MM.1S (cell line): Measurements from ENCODE around the gene METAP1D.

Experiments
- DNase-seq: peaks from one replicate; pipeline ENCODE4 v3.0.0-alpha.2; 2015
- H2AFZ ChIP-seq: fragments of 300-600 bp; sonication (generic); 2 replicates; pipeline ENCODE4 v1.6.0; 2016; ENCODE audit warnings: antibody characterized with exemption, low read length
- H3F3A ChIP-seq: fragments of 300-600 bp; sonication (generic); 2 replicates; pipeline ENCODE4 v1.6.1; 2016; ENCODE audit warnings: mild to moderate bottlenecking, antibody characterized with exemption, low read length, moderate library complexity, mixed read lengths; ENCODE audit not compliant: insufficient read depth
- H3K27ac ChIP-seq: fragments of 300-600 bp; sonication (generic); 2 replicates; pipeline ENCODE4 v1.5.1; 2016; ENCODE audit warnings: mild to moderate bottlenecking, low read length
- H3K27me3 ChIP-seq: fragments of 300-600 bp; sonication (generic); replicated peaks from 2 replicates; pipeline ENCODE4 v1.6.0; 2016; ENCODE audit warnings: low read length; ENCODE audit not compliant: insufficient read depth
- H3K36me3 ChIP-seq: fragments of 300-600 bp; sonication (generic); replicated peaks from 2 replicates; pipeline ENCODE4 v1.6.1; 2016; ENCODE audit warnings: mild to moderate bottlenecking, low read length, mixed read lengths; ENCODE audit not compliant: insufficient read depth
- H3K4me1 ChIP-seq: fragments of 300-600 bp; sonication (generic); 2 replicates; pipeline ENCODE4 v1.6.1; 2016; ENCODE audit warnings: low read length, mixed read lengths
- H3K4me2 ChIP-seq: fragments of 300-600 bp; sonication (generic); 2 replicates; pipeline ENCODE4 v1.6.0; 2016; ENCODE audit warnings: low read depth, low read length
- H3K4me3 ChIP-seq: fragments of 300-600 bp; sonication (generic); 2 replicates; pipeline ENCODE4 v1.5.1; 2016; ENCODE audit warnings: low read length, mixed read lengths
- H3K79me2 ChIP-seq: fragments of 300-600 bp; sonication (generic); 2 replicates; pipeline ENCODE4 v1.6.1; 2016; ENCODE audit warnings: mixed run types, low read length, mixed read lengths
- H3K9ac ChIP-seq: fragments of 300-600 bp; sonication (generic); 2 replicates; pipeline ENCODE4 v1.6.1; 2016; ENCODE audit warnings: low read length, mixed read lengths
- H3K9me2 ChIP-seq: fragments of 300-600 bp; sonication (generic); replicated peaks from 2 replicates; pipeline ENCODE4 v1.6.1; 2016; ENCODE audit warnings: mild to moderate bottlenecking, low read length, mixed read lengths; ENCODE audit not compliant: insufficient read depth
- H3K9me3 ChIP-seq: fragments of 300-600 bp; sonication (generic); replicated peaks from 2 replicates; pipeline ENCODE4 v1.6.1; 2016; ENCODE audit warnings: mild to moderate bottlenecking, low read length, mixed read lengths; ENCODE audit not compliant: insufficient read depth
- H4K20me1 ChIP-seq: fragments of 300-600 bp; sonication (generic); 2 replicates; pipeline ENCODE4 v1.6.1; 2016; ENCODE audit warnings: mild to moderate bottlenecking, low read length, moderate library complexity, mixed read lengths; ENCODE audit not compliant: insufficient read depth
- CTCF ChIP-seq: fragments of 300-600 bp; sonication (generic); IDR thresholded peaks from 2 replicates; pipeline ENCODE4 v1.5.1; 2016; ENCODE audit warnings: antibody characterized with exemption, low read length, mixed read lengths
- EZH2 ChIP-seq: fragments of 300-600 bp; sonication (generic); optimal IDR thresholded peaks from 2 replicates; pipeline ENCODE3; 2017; ENCODE audit warnings: low read depth, mild to moderate bottlenecking, antibody characterized with exemption, low read length, mixed read lengths
- EZH2phosphoT487 ChIP-seq: fragments of 300-600 bp; sonication (generic); IDR thresholded peaks from 2 replicates; pipeline ENCODE4 v1.6.1; 2018; ENCODE audit warnings: antibody characterized with exemption, low read length

Gene METAP1D

DNA sequence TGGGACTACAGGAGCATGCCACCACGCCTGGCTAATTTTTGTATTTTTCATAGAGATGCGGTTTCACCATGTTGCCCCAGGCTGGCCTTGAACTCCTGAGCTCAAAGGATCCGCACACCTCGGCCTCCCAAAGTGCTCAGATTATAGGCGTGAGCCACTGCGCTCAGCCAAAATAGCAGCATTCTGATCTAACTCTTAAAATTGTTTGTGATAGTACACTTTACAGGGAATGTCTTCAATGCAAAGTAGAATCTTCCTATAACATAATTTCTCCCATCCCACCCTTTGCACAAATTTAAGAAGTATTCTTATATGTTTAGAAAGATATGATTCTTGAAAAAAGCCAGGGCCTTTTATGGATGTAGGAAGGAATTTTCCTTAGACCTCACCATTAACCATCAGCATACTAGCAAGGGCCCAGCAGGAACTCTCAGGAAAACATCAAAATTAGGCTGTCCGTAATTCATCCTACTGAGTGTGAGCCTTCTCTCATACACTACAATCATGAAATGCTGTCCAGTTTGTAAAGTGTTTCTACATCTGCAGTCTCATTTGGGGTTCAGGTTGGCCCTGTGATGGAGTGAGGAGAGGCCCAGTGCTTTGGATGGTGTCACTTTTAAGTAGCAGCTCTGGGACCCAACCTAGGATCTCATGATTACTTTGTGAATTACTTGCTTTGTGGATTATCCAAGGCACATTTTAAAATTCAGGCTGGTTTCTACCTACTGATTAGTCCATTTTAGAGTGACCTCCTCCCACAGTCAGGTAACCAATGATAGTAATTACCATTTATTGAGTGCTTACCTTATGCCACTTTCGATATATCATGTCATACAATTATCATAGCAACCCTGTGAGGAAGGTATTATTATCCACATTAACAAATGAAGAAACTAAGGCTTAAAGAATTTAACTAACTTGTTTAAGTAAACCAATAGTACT, 48.1 kb downstream of the METAP1D start:
- Histone ChIP-seq H3K79me2 (no peaks in the 10 kb centered on the region), H3K27ac (no peak overlapping the region), H3K36me3 (no peaks in the 10 kb centered on the region), H3K9ac (no peak overlapping the region), H3K27me3 (no peaks in the 10 kb centered on the region), H4K20me1 (no peaks in the 10 kb centered on the region), H3K4me3 (no peak overlapping the region), H3K4me2 (no peak overlapping the region), H3K9me3 (no peaks in the 10 kb centered on the region), H3K4me1 (no peaks in the 10 kb centered on the region), H2AFZ (no peak overlapping the region), H3K9me2 (no peaks in the 10 kb centered on the region), H3F3A (no peaks in the 10 kb centered on the region)
- no peak for TF ChIP-seq EZH2phosphoT487
- no peak for TF ChIP-seq CTCF
- no peak for TF ChIP-seq EZH2
- no peak for DNase-seq

DNA sequence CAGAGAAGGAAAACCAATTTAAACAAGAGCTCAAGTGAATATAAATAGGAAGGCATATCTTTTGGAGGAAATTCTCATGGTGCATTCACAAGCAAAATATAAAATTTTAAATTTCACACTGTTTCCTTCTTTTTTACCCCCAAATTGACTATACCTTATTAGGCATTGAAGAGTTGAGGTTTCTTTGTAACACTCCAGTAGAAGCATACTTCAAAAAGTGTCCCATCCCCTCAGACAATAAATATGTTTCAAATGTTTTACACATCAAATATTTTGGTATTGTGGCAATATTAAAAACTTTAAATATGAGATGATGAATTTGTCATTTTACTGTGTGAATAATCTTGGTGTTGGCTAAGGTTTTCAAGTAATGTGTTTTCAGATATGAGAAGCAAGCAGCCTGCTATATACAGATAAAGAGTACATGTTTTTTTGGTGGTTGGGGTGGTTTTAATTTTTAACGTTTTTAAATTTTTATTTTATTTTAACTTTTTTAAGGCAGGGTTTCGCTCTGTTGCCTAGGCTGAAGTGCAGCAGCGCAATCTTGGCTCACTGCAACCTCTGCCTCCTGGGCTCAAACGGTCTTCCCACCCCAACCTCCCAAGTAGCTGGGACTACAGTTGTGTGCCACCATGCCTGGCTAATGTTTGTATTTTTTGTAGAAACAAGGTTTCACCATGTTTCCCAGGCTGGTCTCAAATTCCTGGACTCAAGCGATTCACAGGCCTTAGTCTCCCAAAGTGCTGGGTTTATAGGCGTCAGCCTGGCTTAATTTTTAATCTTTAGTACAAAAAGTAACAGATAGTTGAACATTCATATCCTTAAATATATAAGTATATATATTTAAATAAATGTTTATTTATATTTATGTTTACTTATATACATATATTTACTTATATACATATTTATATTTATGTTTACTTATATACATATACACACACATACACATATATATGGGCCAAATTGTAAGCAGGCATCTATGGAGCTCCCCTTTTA, 49.1 kb downstream of the METAP1D start:
- Histone ChIP-seq H4K20me1 (no peaks in the 10 kb centered on the region), H3K27ac (no peak overlapping the region), H3F3A (no peaks in the 10 kb centered on the region), H3K27me3 (no peaks in the 10 kb centered on the region), H2AFZ (no peak overlapping the region), H3K79me2 (no peaks in the 10 kb centered on the region), H3K36me3 (no peaks in the 10 kb centered on the region), H3K9ac (no peak overlapping the region), H3K9me2 (no peaks in the 10 kb centered on the region), H3K9me3 (no peaks in the 10 kb centered on the region), H3K4me2 (no peak overlapping the region), H3K4me3 (no peak overlapping the region), H3K4me1 (no peaks in the 10 kb centered on the region)
- TF ChIP-seq EZH2: no peak
- TF ChIP-seq EZH2phosphoT487: no peak
- no peak for TF ChIP-seq CTCF
- DNase-seq: no peak

- no peak for DNase-seq
- Histone ChIP-seq H3K4me3 (no peak overlapping the region), H3K9ac (no peak overlapping the region), H3K4me1 (no peaks in the 10 kb centered on the region), H3K9me2 (no peaks in the 10 kb centered on the region), H2AFZ (no peak overlapping the region), H3K9me3 (no peaks in the 10 kb centered on the region), H3K27ac (no peak overlapping the region), H3K27me3 (no peaks in the 10 kb centered on the region), H3K4me2 (no peak overlapping the region), H3F3A (no peaks in the 10 kb centered on the region), H3K79me2 (no peaks in the 10 kb centered on the region), H3K36me3 (no peaks in the 10 kb centered on the region), H4K20me1 (no peaks in the 10 kb centered on the region)
- TF ChIP-seq CTCF (no peak), EZH2phosphoT487 (no peak), EZH2 (no peak)
Observed at GRCh38 chr2:172049567-172050120, 49.9 kb downstream of the METAP1D start.
